Panc1 (cell line): ENCODE data around the gene ZNF513. TPM values are rescaled to one million over a fixed set of nuclear protein-coding genes. Genes with fewer than 3 reads are reported as not detected.

Experiments used
- ATAC-seq: fragments of 200-7000 bp; cut with Tn5 transposase; 2 replicates; pipeline ENCODE4 v1.9.1; 2020; ENCODE audit warnings: mild to moderate bottlenecking, moderate library complexity
- BruUV-seq: library from RNA; stranded (reverse); fragments of 400-500 nt; replicated peaks from 2 replicates; lab custom pipeline; 2021; lab: Mats Ljungman, UMichigan
- CTCF ChIA-PET: fragments of 300-600 bp; sonication (Branson Sonifier 250); formaldehyde crosslinking; loops from one replicate; lab custom pipeline; 2022; ENCODE audit warnings: antibody characterized with exemption; lab: Charles Lee
- POLR2A ChIA-PET: fragments of 300-600 bp; sonication (Branson Sonifier 250); formaldehyde crosslinking; loops from one replicate; lab custom pipeline; 2022; ENCODE audit warnings: antibody characterized with exemption; lab: Charles Lee
- DNase-seq: peaks from one replicate; pipeline ENCODE4 v3.0.0-alpha.2; 2010; ENCODE audit warnings: low read depth, low spot score
- H3K27ac ChIP-seq: 2 replicates; pipeline ENCODE4 v1.5.1; 2011; ENCODE audit warnings: mild to moderate bottlenecking, low read length, inconsistent platforms
- H3K27me3 ChIP-seq: fragments of 200-500 bp; sonication (Bioruptor generic); 2 replicates; pipeline ENCODE4 v1.6.0; 2014; ENCODE audit warnings: low read length, inconsistent platforms; ENCODE audit not compliant: control insufficient read depth, insufficient read depth
- H3K36me3 ChIP-seq: fragments of 200-500 bp; sonication (Bioruptor generic); 2 replicates; pipeline ENCODE4 v1.5.1; 2014; ENCODE audit warnings: inconsistent platforms, mild to moderate bottlenecking, low read length, moderate library complexity; ENCODE audit not compliant: control insufficient read depth, insufficient read depth
- H3K4me1 ChIP-seq: 2 replicates; pipeline ENCODE4 v1.5.1; 2011; ENCODE audit warnings: inconsistent platforms, mild to moderate bottlenecking, low read length, moderate library complexity; ENCODE audit not compliant: control insufficient read depth, insufficient read depth
- H3K4me3 ChIP-seq, 2 experiments: 2 replicates each; pipeline ENCODE4 v1.5.1; 2011 to 2012; ENCODE audit warnings: low read depth in 2 of 2, low read length in 2 of 2, mild to moderate bottlenecking in 2 of 2, inconsistent platforms in 1 of 2, moderate library complexity in 1 of 2
- H3K9me3 ChIP-seq: fragments of 200-500 bp; sonication (Bioruptor generic); 2 replicates; pipeline ENCODE4 v1.5.1; 2014; ENCODE audit warnings: low read depth, mild to moderate bottlenecking, inconsistent platforms, low read length, moderate library complexity; ENCODE audit not compliant: control insufficient read depth, insufficient read depth
- POLR2AphosphoS5 ChIP-seq: IDR thresholded peaks from 2 replicates; pipeline ENCODE4 v1.6.1; 2012; ENCODE audit warnings: mild to moderate bottlenecking, low read depth, low read length, moderate library complexity
- SIN3A ChIP-seq: IDR thresholded peaks from 2 replicates; pipeline ENCODE4 v1.6.1; 2012; ENCODE audit warnings: low read depth, mild to moderate bottlenecking, low read length, moderate library complexity, borderline replicate concordance; ENCODE audit not compliant: insufficient read depth
- TCF7L2 ChIP-seq: IDR thresholded peaks from 2 replicates; pipeline ENCODE4 v1.6.1; 2011; ENCODE audit warnings: mild to moderate bottlenecking, low read depth, low read length, inconsistent platforms
- in situ Hi-C: cut with HindIII; loops from 2 replicates; pipeline ENCODE4 v1.10.0; 2016; ENCODE audit warnings: low sequenced_read_pairs, low pct_unique_long_range_greater_than_20kb
- intact Hi-C: fragments of 100-400 bp; cut with micrococcal nuclease; formaldehyde crosslinking; loops from one replicate; pipeline ENCODE4 v1.10.0; 2022; ENCODE audit not compliant: unreplicated experiment
- total RNA-seq: library from RNA; stranded (reverse); gene quantifications from one replicate; pipeline ENCODE4 v1.2.1, GENCODE V29; 2021; ENCODE audit not compliant: unreplicated experiment
- TF ChIP-seq, protein P1 (sequence below): fragments of 450-650 bp; IDR thresholded peaks from 2 replicates; pipeline ENCODE4 v1.5.1; 2017; ENCODE audit warnings: mild to moderate bottlenecking
- TF ChIP-seq, protein P2 (sequence below), 2 experiments: IDR thresholded peaks; 2 replicates each; pipeline ENCODE4 v1.6.1; 2011 to 2012; ENCODE audit warnings: low read depth in 2 of 2, control low read depth in 1 of 2, low read length in 1 of 2, mild to moderate bottlenecking in 1 of 2, moderate library complexity in 1 of 2; ENCODE audit not compliant: insufficient read depth in 1 of 2

Gene ZNF513
- total RNA-seq, 1 experiment from 2014 or later = 25.3 TPM

DNA sequence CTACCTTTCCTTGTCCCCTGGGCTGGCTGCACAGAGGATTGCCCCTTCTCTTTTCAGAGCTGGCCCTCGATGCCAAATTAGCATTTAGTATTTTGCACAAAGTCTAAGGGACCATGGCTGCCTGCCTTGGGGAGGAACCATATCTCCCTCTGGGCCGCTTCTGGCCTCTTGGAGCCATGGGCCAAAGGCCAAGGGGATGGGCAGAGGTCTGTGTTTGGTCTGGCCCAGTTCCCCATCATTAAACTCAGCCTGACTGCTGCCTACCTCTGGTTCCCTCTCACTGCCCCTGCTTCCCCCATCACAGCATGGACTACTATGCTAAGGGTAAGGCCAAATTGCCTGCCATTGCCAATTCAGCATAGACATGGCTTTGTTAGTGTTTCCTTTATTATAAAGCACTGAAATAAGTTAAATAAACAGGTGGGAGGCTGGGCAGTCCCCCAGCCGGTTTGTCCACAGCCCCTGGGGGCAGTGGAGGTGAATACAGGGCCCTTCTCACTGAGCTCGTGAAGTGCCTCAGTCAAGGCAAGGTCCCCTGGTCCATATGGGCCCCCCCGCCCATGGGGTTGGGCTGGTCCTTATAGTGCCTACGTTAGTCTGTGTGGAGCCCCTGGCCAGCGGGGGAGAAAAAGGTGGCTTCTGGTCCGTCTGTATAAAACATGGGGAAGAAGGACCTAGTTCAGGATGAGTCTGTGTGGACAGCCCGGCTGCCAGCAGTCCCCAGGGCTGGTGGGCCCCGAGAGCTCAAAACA is 3.5 kb downstream of the ZNF513 start:
- H3K4me1 ChIP-seq = peaks cover 42% of the 10 kb centered on the region
- H3K4me3 ChIP-seq = no peak overlapping the region
- H3K27ac ChIP-seq = peak overlapping the region; percentile 11
- intact Hi-C loops (no loop called here), in situ Hi-C loops (no loop called here)
- ATAC-seq (no peak), DNase-seq (no peak)
- peaks cover 8% of the 10 kb centered on the region for H3K36me3 ChIP-seq
- ChIA-PET CTCF (no interaction called here), POLR2A (no interaction called here)
- TF ChIP-seq, protein P1, sequence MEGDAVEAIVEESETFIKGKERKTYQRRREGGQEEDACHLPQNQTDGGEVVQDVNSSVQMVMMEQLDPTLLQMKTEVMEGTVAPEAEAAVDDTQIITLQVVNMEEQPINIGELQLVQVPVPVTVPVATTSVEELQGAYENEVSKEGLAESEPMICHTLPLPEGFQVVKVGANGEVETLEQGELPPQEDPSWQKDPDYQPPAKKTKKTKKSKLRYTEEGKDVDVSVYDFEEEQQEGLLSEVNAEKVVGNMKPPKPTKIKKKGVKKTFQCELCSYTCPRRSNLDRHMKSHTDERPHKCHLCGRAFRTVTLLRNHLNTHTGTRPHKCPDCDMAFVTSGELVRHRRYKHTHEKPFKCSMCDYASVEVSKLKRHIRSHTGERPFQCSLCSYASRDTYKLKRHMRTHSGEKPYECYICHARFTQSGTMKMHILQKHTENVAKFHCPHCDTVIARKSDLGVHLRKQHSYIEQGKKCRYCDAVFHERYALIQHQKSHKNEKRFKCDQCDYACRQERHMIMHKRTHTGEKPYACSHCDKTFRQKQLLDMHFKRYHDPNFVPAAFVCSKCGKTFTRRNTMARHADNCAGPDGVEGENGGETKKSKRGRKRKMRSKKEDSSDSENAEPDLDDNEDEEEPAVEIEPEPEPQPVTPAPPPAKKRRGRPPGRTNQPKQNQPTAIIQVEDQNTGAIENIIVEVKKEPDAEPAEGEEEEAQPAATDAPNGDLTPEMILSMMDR = no peak
- TF ChIP-seq POLR2AphosphoS5 (peak; percentile 2; the same call in 1 of the 2 replicates), SIN3A (no peak), TCF7L2 (no peak)
- H3K9me3 ChIP-seq = no peaks in the 10 kb centered on the region
- BruUV-seq = no TSS peak
- no peaks in the 10 kb centered on the region for H3K27me3 ChIP-seq

DNA sequence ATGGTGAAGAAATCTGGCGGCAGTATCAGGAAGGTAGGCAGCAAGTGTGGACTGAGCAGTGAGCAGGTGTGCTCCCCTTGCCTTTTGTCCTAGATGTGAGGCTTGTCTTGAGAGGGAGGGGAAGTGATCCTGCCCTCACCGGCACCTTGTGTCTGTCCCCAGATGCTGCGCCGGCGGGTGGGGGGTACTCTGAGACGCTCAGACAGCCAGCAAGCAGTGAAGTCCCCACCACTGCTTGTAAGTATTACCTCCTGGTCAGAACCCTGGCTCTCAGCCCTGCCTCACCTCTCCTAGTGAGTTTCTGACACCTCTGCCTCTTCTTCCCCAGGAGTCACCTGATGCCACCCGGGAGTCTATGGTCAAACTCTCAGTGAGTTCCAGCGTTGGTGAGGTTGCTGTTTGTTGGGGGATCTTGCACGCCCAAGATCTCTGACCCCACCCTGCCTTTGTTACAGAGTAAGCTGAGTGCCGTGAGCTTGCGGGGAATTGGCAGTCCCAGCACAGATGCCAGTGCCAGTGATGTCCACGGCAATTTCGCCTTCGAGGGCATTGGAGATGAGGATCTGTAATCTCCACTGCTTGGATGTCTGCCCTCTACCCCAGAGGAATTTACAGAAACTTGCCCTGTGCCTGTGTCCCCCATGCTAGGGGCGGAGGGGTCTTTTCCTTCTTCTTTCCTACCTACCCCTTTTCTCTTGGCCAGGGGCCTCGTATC is 4.2 kb downstream of the ZNF513 start:
- no peak for ATAC-seq
- Histone ChIP-seq H3K4me3 (no peak overlapping the region), H3K4me1 (peaks cover 47% of the 10 kb centered on the region), H3K9me3 (no peaks in the 10 kb centered on the region), H3K27me3 (no peaks in the 10 kb centered on the region), H3K36me3 (peaks cover 8% of the 10 kb centered on the region), H3K27ac (peak overlapping the region; percentile 7; the same call in 1 of the 2 replicates)
- TF ChIP-seq POLR2AphosphoS5 = no peak
- TF ChIP-seq TCF7L2 = no peak
- TF ChIP-seq SIN3A = no peak
- TF ChIP-seq, protein P2, sequence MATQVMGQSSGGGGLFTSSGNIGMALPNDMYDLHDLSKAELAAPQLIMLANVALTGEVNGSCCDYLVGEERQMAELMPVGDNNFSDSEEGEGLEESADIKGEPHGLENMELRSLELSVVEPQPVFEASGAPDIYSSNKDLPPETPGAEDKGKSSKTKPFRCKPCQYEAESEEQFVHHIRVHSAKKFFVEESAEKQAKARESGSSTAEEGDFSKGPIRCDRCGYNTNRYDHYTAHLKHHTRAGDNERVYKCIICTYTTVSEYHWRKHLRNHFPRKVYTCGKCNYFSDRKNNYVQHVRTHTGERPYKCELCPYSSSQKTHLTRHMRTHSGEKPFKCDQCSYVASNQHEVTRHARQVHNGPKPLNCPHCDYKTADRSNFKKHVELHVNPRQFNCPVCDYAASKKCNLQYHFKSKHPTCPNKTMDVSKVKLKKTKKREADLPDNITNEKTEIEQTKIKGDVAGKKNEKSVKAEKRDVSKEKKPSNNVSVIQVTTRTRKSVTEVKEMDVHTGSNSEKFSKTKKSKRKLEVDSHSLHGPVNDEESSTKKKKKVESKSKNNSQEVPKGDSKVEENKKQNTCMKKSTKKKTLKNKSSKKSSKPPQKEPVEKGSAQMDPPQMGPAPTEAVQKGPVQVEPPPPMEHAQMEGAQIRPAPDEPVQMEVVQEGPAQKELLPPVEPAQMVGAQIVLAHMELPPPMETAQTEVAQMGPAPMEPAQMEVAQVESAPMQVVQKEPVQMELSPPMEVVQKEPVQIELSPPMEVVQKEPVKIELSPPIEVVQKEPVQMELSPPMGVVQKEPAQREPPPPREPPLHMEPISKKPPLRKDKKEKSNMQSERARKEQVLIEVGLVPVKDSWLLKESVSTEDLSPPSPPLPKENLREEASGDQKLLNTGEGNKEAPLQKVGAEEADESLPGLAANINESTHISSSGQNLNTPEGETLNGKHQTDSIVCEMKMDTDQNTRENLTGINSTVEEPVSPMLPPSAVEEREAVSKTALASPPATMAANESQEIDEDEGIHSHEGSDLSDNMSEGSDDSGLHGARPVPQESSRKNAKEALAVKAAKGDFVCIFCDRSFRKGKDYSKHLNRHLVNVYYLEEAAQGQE (IDR thresholded peaks at IDR 0.05; ENCODE audit: insufficient read depth in 1 of 2, low read depth in 2 of 2, low read length in 1 of 2) = no peak
- TF ChIP-seq, protein P1 = no peak
- no peak for DNase-seq
- ChIA-PET CTCF (no interaction called here), POLR2A (no interaction called here)
- intact Hi-C loops (no loop called here), in situ Hi-C loops (no loop called here)
- BruUV-seq = TSS peak; percentile 7
